HEK293 (cell line): ENCODE measurements around the gene RTTN.

Experiments used
- CTCF ChIA-PET: fragments of 350-600 bp; formaldehyde crosslinking; extraction: SDS; loops from one replicate; lab custom pipeline; 2021; ENCODE audit warnings: antibody characterized with exemption; lab: Yijun Ruan, JAX
- POLR2A ChIA-PET: fragments of 300-600 bp; formaldehyde crosslinking; extraction: SDS; loops from one replicate; lab custom pipeline; 2020; ENCODE audit warnings: antibody characterized with exemption, inconsistent platforms; lab: Yijun Ruan, JAX
- H3K27ac ChIP-seq: fragments of 200-500 bp; sonication (Bioruptor generic); 2 replicates; pipeline ENCODE4 v1.5.1; 2014; ENCODE audit warnings: low read depth, low read length, control low read depth, inconsistent platforms; ENCODE audit errors: extremely low read depth
- H3K36me3 ChIP-seq, 2 experiments: fragments of 200-500 bp in 1 of 2; sonication (Bioruptor generic) in 1 of 2; 1 replicate in 1 of 2; 2 replicates in 1 of 2; pipeline ENCODE4 v1.5.1; 2014 to 2017; ENCODE audit warnings: inconsistent platforms in 2 of 2, low read length in 2 of 2; ENCODE audit not compliant: control insufficient read depth in 2 of 2, insufficient read depth in 1 of 2
- H3K4me1 ChIP-seq: fragments of 200-500 bp; sonication (Bioruptor generic); 2 replicates; pipeline ENCODE4 v1.5.1; 2014; ENCODE audit warnings: mild to moderate bottlenecking, low read length, inconsistent platforms; ENCODE audit not compliant: control insufficient read depth, insufficient read depth
- H3K4me3 ChIP-seq: 2 replicates; pipeline ENCODE4 v1.5.1; 2011; ENCODE audit warnings: low read depth, mild to moderate bottlenecking, control low read depth, low read length, moderate library complexity
- H3K9me3 ChIP-seq: fragments of 200-500 bp; sonication (Bioruptor generic); 2 replicates; pipeline ENCODE4 v1.5.1; 2014; ENCODE audit warnings: low read depth, low read length, inconsistent platforms; ENCODE audit not compliant: control insufficient read depth, insufficient read depth
- HOXC10 ChIP-seq: sonication (generic); formaldehyde crosslinking; IDR thresholded peaks from 2 replicates; pipeline ENCODE4 v1.8.1; 2023; ENCODE audit warnings: mild to moderate bottlenecking, missing genetic modification reagents
- KLF10 ChIP-seq: fragments of 450-650 bp; IDR thresholded peaks from 2 replicates; pipeline ENCODE4 v1.5.1; 2018; ENCODE audit warnings: missing biosample characterization, mild to moderate bottlenecking, missing genetic modification characterization
- KLF7 ChIP-seq: fragments of 450-650 bp; formaldehyde crosslinking; IDR thresholded peaks from 2 replicates; pipeline ENCODE4 v1.5.1; 2016; ENCODE audit warnings: missing biosample characterization, missing genetic modification characterization, borderline replicate concordance
- OVOL3 ChIP-seq: fragments of 450-650 bp; formaldehyde crosslinking; IDR thresholded peaks from 2 replicates; pipeline ENCODE4 v1.5.1; 2016; ENCODE audit warnings: missing biosample characterization, missing genetic modification characterization
- SETDB1 ChIP-seq: IDR thresholded peaks from one replicate; pipeline ENCODE4 v1.6.1; 2017; ENCODE audit warnings: mild to moderate bottlenecking, low read length, moderate library complexity, mixed read lengths; ENCODE audit not compliant: insufficient read length
- ZIC2 ChIP-seq: fragments of 450-650 bp; formaldehyde crosslinking; IDR thresholded peaks from 2 replicates; pipeline ENCODE4 v1.5.1; 2016; ENCODE audit warnings: missing biosample characterization, missing genetic modification characterization
- ZNF157 ChIP-seq: fragments of 450-650 bp; formaldehyde crosslinking; IDR thresholded peaks from 2 replicates; pipeline ENCODE4 v1.5.1; 2016; ENCODE audit warnings: missing biosample characterization, missing genetic modification characterization
- ZNF16 ChIP-seq: fragments of 450-650 bp; formaldehyde crosslinking; IDR thresholded peaks from 2 replicates; pipeline ENCODE4 v1.5.1; 2016; ENCODE audit warnings: low read depth, missing biosample characterization, missing genetic modification characterization
- ZNF248 ChIP-seq: fragments of 450-650 bp; formaldehyde crosslinking; IDR thresholded peaks from 2 replicates; pipeline ENCODE4 v1.5.1; 2017; ENCODE audit warnings: missing biosample characterization, missing genetic modification characterization
- ZNF311 ChIP-seq: fragments of 450-650 bp; formaldehyde crosslinking; IDR thresholded peaks from 2 replicates; pipeline ENCODE4 v1.5.1; 2017; ENCODE audit warnings: missing biosample characterization, missing genetic modification characterization, borderline replicate concordance
- ZNF341 ChIP-seq: fragments of 450-650 bp; formaldehyde crosslinking; IDR thresholded peaks from 2 replicates; pipeline ENCODE4; 2016; ENCODE audit warnings: low read depth, missing biosample characterization, missing genetic modification characterization
- ZNF501 ChIP-seq: fragments of 450-650 bp; formaldehyde crosslinking; IDR thresholded peaks from 2 replicates; pipeline ENCODE4 v1.5.1; 2016; ENCODE audit warnings: missing biosample characterization, missing genetic modification characterization
- ZNF521 ChIP-seq: fragments of 450-650 bp; formaldehyde crosslinking; IDR thresholded peaks from 2 replicates; pipeline ENCODE4 v1.5.1; 2017; ENCODE audit warnings: missing biosample characterization, mild to moderate bottlenecking, missing genetic modification characterization
- ZNF560 ChIP-seq: fragments of 450-650 bp; formaldehyde crosslinking; IDR thresholded peaks from 2 replicates; pipeline ENCODE4 v1.5.1; 2017; ENCODE audit warnings: missing biosample characterization, missing genetic modification characterization, borderline replicate concordance
- ZNF707 ChIP-seq: fragments of 450-650 bp; formaldehyde crosslinking; IDR thresholded peaks from 2 replicates; pipeline ENCODE4 v1.5.1; 2016; ENCODE audit warnings: missing biosample characterization, missing genetic modification characterization
- ZNF776 ChIP-seq: fragments of 450-650 bp; formaldehyde crosslinking; IDR thresholded peaks from 2 replicates; pipeline ENCODE4 v1.5.0; 2017; ENCODE audit warnings: missing biosample characterization, missing genetic modification characterization, borderline replicate concordance
- ZNF791 ChIP-seq: fragments of 450-650 bp; formaldehyde crosslinking; IDR thresholded peaks from 2 replicates; pipeline ENCODE4 v1.5.1; 2016; ENCODE audit warnings: missing biosample characterization, missing genetic modification characterization
- ZNF830 ChIP-seq: fragments of 450-650 bp; IDR thresholded peaks from 2 replicates; pipeline ENCODE4 v1.5.0; 2018; ENCODE audit warnings: missing biosample characterization, missing genetic modification characterization, low read depth, mild to moderate bottlenecking, moderate library complexity
- TF ChIP-seq, protein P1 (sequence below): fragments of 450-650 bp; formaldehyde crosslinking; conservative IDR thresholded peaks from 2 replicates; pipeline ENCODE4 v1.5.1; 2016; ENCODE audit warnings: low read depth, missing biosample characterization, missing genetic modification characterization
- TF ChIP-seq, protein P2 (sequence below): fragments of 450-650 bp; formaldehyde crosslinking; IDR thresholded peaks from 2 replicates; pipeline ENCODE4 v1.5.1; 2016; ENCODE audit warnings: missing biosample characterization, missing genetic modification characterization
- TF ChIP-seq, protein P3 (sequence below): fragments of 450-650 bp; formaldehyde crosslinking; IDR thresholded peaks from 2 replicates; pipeline ENCODE4 v1.5.1; 2016; ENCODE audit warnings: missing biosample characterization, missing genetic modification characterization
- TF ChIP-seq, protein P4 (sequence below): fragments of 450-650 bp; formaldehyde crosslinking; IDR thresholded peaks from 2 replicates; pipeline ENCODE4 v1.5.1; 2016; ENCODE audit warnings: missing biosample characterization, missing genetic modification characterization

Gene RTTN

DNA sequence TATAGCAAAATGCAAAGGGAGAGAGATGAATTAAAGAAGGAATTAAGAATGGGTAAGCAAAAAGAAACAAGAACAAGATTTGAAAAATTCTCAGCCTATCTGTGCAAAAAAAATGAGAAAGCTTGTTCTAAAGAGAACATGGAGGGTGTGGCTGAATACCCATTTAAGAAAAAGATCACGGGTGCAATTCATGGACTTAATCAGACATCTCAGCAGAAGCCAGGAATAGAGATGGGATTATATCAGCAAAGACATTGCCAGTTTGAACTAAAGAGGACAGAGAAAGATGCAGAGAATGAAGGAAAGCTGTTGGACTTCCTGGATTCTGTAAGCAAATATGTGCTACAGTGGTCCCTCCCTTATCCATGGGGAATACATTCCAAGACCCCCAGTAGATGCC lies 115.6 kb downstream of the RTTN start (continued):
- no peak for TF ChIP-seq ZIC2 (tag by site-specific recombination)
- TF ChIP-seq, protein P1, sequence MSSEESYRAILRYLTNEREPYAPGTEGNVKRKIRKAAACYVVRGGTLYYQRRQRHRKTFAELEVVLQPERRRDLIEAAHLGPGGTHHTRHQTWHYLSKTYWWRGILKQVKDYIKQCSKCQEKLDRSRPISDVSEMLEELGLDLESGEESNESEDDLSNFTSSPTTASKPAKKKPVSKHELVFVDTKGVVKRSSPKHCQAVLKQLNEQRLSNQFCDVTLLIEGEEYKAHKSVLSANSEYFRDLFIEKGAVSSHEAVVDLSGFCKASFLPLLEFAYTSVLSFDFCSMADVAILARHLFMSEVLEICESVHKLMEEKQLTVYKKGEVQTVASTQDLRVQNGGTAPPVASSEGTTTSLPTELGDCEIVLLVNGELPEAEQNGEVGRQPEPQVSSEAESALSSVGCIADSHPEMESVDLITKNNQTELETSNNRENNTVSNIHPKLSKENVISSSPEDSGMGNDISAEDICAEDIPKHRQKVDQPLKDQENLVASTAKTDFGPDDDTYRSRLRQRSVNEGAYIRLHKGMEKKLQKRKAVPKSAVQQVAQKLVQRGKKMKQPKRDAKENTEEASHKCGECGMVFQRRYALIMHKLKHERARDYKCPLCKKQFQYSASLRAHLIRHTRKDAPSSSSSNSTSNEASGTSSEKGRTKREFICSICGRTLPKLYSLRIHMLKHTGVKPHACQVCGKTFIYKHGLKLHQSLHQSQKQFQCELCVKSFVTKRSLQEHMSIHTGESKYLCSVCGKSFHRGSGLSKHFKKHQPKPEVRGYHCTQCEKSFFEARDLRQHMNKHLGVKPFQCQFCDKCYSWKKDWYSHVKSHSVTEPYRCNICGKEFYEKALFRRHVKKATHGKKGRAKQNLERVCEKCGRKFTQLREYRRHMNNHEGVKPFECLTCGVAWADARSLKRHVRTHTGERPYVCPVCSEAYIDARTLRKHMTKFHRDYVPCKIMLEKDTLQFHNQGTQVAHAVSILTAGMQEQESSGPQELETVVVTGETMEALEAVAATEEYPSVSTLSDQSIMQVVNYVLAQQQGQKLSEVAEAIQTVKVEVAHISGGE (tag by site-specific recombination), result no peak
- no peak for TF ChIP-seq OVOL3 (tag by site-specific recombination)
- TF ChIP-seq SETDB1, result no peak
- no peak for TF ChIP-seq ZNF707
- TF ChIP-seq ZNF830, result no peak
- TF ChIP-seq ZNF341 (tag by site-specific recombination), result no peak
- TF ChIP-seq KLF10 (tag by site-specific recombination), result no peak

DNA sequence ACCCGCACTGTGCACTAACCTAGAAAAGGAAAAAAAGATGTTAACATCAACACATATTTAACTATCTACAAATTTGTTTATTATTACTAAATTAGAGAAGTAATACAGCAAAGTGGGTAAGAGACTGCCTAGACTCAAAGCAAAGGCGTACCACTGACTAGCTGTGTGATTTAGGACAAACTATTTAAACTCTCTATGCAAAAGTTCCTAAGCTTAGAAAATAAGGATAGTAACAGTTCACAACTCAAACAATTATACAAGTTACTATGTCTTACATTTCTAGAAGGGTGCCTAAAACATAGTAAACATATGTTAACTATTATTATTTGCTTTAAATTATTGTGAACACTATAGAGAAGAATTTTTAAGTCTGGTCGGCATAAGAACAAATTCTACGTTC lies 119.4 kb downstream of the RTTN start:
- POLR2A ChIA-PET, result no interaction called here
- Histone ChIP-seq H3K4me1 (no peaks in the 10 kb centered on the region), H3K4me3 (no peak overlapping the region)
- TF ChIP-seq ZNF311, result no peak
- no peak for TF ChIP-seq HOXC10
- no peak for TF ChIP-seq ZNF521
- TF ChIP-seq, protein P2, sequence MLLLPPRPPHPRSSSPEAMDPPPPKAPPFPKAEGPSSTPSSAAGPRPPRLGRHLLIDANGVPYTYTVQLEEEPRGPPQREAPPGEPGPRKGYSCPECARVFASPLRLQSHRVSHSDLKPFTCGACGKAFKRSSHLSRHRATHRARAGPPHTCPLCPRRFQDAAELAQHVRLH (tag by site-specific recombination), result no peak
- TF ChIP-seq ZNF157 (tag by site-specific recombination), result no peak
- no peak for TF ChIP-seq ZNF791
- TF ChIP-seq ZNF501 (tag by site-specific recombination), result no peak
- no peak for TF ChIP-seq ZNF248
- TF ChIP-seq KLF7, result no peak
- no peak for TF ChIP-seq ZNF560
- no peak for TF ChIP-seq ZNF16 (tag by site-specific recombination)
- no peak for TF ChIP-seq ZNF776 (tag by site-specific recombination)
- TF ChIP-seq, protein P3, sequence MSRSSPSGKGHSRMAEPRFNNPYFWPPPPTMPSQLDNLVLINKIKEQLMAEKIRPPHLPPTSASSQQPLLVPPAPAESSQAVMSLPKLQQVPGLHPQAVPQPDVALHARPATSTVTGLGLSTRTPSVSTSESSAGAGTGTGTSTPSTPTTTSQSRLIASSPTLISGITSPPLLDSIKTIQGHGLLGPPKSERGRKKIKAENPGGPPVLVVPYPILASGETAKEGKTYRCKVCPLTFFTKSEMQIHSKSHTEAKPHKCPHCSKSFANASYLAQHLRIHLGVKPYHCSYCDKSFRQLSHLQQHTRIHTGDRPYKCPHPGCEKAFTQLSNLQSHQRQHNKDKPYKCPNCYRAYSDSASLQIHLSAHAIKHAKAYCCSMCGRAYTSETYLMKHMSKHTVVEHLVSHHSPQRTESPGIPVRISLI, result no peak
- TF ChIP-seq, protein P4, sequence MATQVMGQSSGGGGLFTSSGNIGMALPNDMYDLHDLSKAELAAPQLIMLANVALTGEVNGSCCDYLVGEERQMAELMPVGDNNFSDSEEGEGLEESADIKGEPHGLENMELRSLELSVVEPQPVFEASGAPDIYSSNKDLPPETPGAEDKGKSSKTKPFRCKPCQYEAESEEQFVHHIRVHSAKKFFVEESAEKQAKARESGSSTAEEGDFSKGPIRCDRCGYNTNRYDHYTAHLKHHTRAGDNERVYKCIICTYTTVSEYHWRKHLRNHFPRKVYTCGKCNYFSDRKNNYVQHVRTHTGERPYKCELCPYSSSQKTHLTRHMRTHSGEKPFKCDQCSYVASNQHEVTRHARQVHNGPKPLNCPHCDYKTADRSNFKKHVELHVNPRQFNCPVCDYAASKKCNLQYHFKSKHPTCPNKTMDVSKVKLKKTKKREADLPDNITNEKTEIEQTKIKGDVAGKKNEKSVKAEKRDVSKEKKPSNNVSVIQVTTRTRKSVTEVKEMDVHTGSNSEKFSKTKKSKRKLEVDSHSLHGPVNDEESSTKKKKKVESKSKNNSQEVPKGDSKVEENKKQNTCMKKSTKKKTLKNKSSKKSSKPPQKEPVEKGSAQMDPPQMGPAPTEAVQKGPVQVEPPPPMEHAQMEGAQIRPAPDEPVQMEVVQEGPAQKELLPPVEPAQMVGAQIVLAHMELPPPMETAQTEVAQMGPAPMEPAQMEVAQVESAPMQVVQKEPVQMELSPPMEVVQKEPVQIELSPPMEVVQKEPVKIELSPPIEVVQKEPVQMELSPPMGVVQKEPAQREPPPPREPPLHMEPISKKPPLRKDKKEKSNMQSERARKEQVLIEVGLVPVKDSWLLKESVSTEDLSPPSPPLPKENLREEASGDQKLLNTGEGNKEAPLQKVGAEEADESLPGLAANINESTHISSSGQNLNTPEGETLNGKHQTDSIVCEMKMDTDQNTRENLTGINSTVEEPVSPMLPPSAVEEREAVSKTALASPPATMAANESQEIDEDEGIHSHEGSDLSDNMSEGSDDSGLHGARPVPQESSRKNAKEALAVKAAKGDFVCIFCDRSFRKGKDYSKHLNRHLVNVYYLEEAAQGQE (tag by site-specific recombination), result no peak
- TF ChIP-seq, all 188 proteins: peak for 0
- peaks cover 13 to 23% of the 10 kb centered on the region in 2 experiments for H3K36me3 ChIP-seq
- CTCF ChIA-PET, result interaction anchor here (0.6 to 2.5 kb wide), 9 partner anchors 9 to 1466 kb away, joined by 3 to 14 read pairs (median 3); no protein-coding TSS in a partner anchor
- H3K27ac ChIP-seq, result no peak overlapping the region
- H3K9me3 ChIP-seq, result no peaks in the 10 kb centered on the region
